Natural killer cell (primary cell): ENCODE data around the gene FAM131C. TPM values are rescaled to one million over a fixed set of nuclear protein-coding genes. Genes with fewer than 3 reads are reported as not detected.

Experiments
- ATAC-seq, 3 donors: fragments of 150-1000 bp in 2 of 3; fragments of 200-7000 bp in 1 of 3; cut with Tn5 transposase; 1 replicate in 1 of 3; 2 replicates in 2 of 3; pipeline ENCODE4 v1.10.0; 2021; ENCODE audit warnings: mild to moderate bottlenecking in 2 of 3, moderate library complexity in 2 of 3
- DNase-seq, 2 donors: peaks; one replicate each; pipeline versions ENCODE4 v3.0.0 to v3.0.0-alpha.2; 2013 to 2021; ENCODE audit warnings: mixed read lengths in 1 of 2
- H3K27ac ChIP-seq: one replicate; pipeline ENCODE4 v1.5.1; 2013; ENCODE audit warnings: mild to moderate bottlenecking, low read length
- H3K27me3 ChIP-seq: one replicate; pipeline ENCODE4 v1.6.1; 2013; ENCODE audit warnings: low read length; ENCODE audit not compliant: control insufficient read depth, insufficient read depth
- H3K36me3 ChIP-seq: one replicate; pipeline ENCODE4 v1.6.1; 2013; ENCODE audit warnings: low read length; ENCODE audit not compliant: control insufficient read depth, insufficient read depth
- H3K4me1 ChIP-seq: one replicate; pipeline ENCODE4 v1.6.1; 2013; ENCODE audit warnings: low read length; ENCODE audit not compliant: control insufficient read depth, insufficient read depth
- H3K4me3 ChIP-seq: one replicate; pipeline ENCODE4 v1.5.1; 2013; ENCODE audit warnings: low read length
- H3K9me3 ChIP-seq: one replicate; pipeline ENCODE4 v1.6.1; 2013; ENCODE audit warnings: low read length; ENCODE audit not compliant: control insufficient read depth, insufficient read depth
- H3K27ac Mint-ChIP-seq, 2 donors: one replicate each; pipeline ENCODE4 v1.8.0; 2022; ENCODE audit warnings: mild to moderate bottlenecking in 2 of 2, mixed read lengths in 2 of 2, moderate library complexity in 1 of 2
- H3K27me3 Mint-ChIP-seq, 2 donors: one replicate each; pipeline ENCODE4 v1.8.0; 2022; ENCODE audit warnings: low read depth in 2 of 2, mixed read lengths in 2 of 2
- H3K36me3 Mint-ChIP-seq: one replicate; pipeline ENCODE4 v1.8.0; 2022; ENCODE audit warnings: mixed read lengths
- H3K4me1 Mint-ChIP-seq, 2 donors: one replicate each; pipeline ENCODE4 v1.8.0; 2022; ENCODE audit warnings: mixed read lengths in 2 of 2
- H3K4me3 Mint-ChIP-seq: one replicate; pipeline ENCODE4 v1.8.0; 2022; ENCODE audit warnings: mild to moderate bottlenecking, moderate library complexity, mixed read lengths
- H3K9me3 Mint-ChIP-seq, 2 donors: one replicate each; pipeline ENCODE4 v1.8.0; 2022; ENCODE audit warnings: mixed read lengths in 2 of 2
- CTCF ChIP-seq: fragments of 200-600 bp; IDR thresholded peaks from one replicate; pipeline ENCODE4 v1.8.0; 2022; ENCODE audit warnings: antibody characterized with exemption
- WGBS: methylation state at CpG from one replicate; pipeline ENCODE4 v1.1.7; 2013; ENCODE audit warnings: missing lambda C conversion rate; ENCODE audit not compliant: insufficient coverage; 5-methylcytosine and 5-hydroxymethylcytosine counted together
- intact Hi-C: fragments of 100-400 bp; cut with micrococcal nuclease; formaldehyde crosslinking; loops from one replicate; pipeline ENCODE4 v1.14.2; 2022
- total RNA-seq, 4 donors: library from RNA; stranded (reverse); fragments of 120-200 nt in 1 of 4; gene quantifications; one replicate each; pipeline versions ENCODE4 v1.2.3 to v1.2.4, GENCODE V29; 2013 to 2022

The FAM131C gene
- total RNA-seq, 3 donors from 2014 or later (not counting 1 experiment from before 2014, with no cell fraction given): not detected

DNA sequence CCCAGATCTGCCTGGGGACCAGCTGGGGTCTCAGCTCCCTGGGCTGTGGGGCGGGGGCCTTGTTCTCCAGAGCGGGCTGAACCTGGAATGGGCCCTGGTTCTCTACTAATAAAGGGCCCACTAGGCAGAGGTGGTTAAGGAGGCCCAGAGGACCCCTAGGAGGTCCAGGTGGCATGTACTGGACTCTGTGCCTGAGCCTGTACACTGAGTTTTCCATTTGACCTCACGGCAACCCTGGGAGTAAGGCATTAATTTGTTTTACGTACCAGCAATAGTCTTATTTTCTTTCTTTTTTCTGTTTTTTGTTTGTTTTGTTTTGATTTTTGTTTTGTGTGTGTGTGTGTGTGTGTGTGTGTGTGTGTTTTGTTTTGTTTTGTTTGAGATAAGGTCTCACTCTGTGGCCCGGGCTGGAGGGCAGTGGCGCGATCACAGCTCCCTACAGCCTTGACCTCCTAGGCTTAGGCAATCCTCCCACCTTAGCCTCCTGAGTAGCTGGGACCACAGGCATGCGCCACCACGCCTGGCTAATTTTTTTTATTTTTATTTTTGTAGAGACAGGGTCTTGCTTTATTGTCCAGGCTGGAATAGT lies 19.6 kb upstream of the FAM131C start:
- Mint-ChIP-seq H3K4me3 (no peak overlapping the region), H3K27ac (no peak overlapping the region), H3K9me3 (no peaks in the 10 kb centered on the region), H3K4me1 (peaks cover 0 to 18% of the 10 kb centered on the region in 2 donors), H3K36me3 (no peaks in the 10 kb centered on the region), H3K27me3 (peaks cover 24 to 26% of the 10 kb centered on the region in 2 donors)
- Histone ChIP-seq H3K4me1 (no peaks in the 10 kb centered on the region), H3K36me3 (no peaks in the 10 kb centered on the region), H3K9me3 (no peaks in the 10 kb centered on the region), H3K4me3 (no peak overlapping the region), H3K27me3 (peaks cover 2% of the 10 kb centered on the region), H3K27ac (no peak overlapping the region)
- 93% methylated on average over 5 of the region's 9 CpGs for WGBS
- no peak for DNase-seq
- no peak for ATAC-seq
- intact Hi-C loops: no loop called here
- TF ChIP-seq CTCF: no peak

GRCh38 chr1:16092097-16092922 lies 18.9 kb upstream of the FAM131C start:
- Histone ChIP-seq H3K4me1 (no peaks in the 10 kb centered on the region), H3K4me3 (no peak overlapping the region), H3K27me3 (peaks cover 2% of the 10 kb centered on the region), H3K27ac (no peak overlapping the region), H3K36me3 (no peaks in the 10 kb centered on the region), H3K9me3 (no peaks in the 10 kb centered on the region)
- Mint-ChIP-seq H3K9me3 (no peaks in the 10 kb centered on the region), H3K27ac (no peak overlapping the region), H3K4me3 (no peak overlapping the region), H3K27me3 (peaks cover 22 to 26% of the 10 kb centered on the region in 2 donors), H3K36me3 (no peaks in the 10 kb centered on the region), H3K4me1 (peaks cover 0 to 18% of the 10 kb centered on the region in 2 donors)
- TF ChIP-seq CTCF: no peak
- no peak for ATAC-seq
- DNase-seq: no peak
- WGBS: 89% methylated on average over 17 of the region's 18 CpGs
- intact Hi-C loops: no loop called here

GRCh38 chr1:16091296-16091695 lies 17.8 kb upstream of the FAM131C start:
- Histone ChIP-seq H3K27me3 (peaks cover 2% of the 10 kb centered on the region), H3K4me3 (no peak overlapping the region), H3K36me3 (no peaks in the 10 kb centered on the region), H3K4me1 (no peaks in the 10 kb centered on the region), H3K9me3 (no peaks in the 10 kb centered on the region), H3K27ac (no peak overlapping the region)
- H3K9me3 Mint-ChIP-seq: no peaks in the 10 kb centered on the region
- DNase-seq (no peak), ATAC-seq (no peak)
- H3K36me3 Mint-ChIP-seq: no peaks in the 10 kb centered on the region
- intact Hi-C loops: no loop called here
- WGBS: 87% methylated on average over 8 of the region's 8 CpGs
- peaks cover 12 to 23% of the 10 kb centered on the region in 2 donors for H3K27me3 Mint-ChIP-seq
- H3K4me3 Mint-ChIP-seq: no peak overlapping the region
- no peak overlapping the region for H3K27ac Mint-ChIP-seq
- peaks cover 0 to 18% of the 10 kb centered on the region in 2 donors for H3K4me1 Mint-ChIP-seq
- no peak for TF ChIP-seq CTCF
